H1 (cell line): ENCODE measurements around the gene PFDN5. TPM values are rescaled to one million over a fixed set of nuclear protein-coding genes. Genes with fewer than 3 reads are reported as not detected.

ENCODE experiments used
- CTCF ChIA-PET: fragments of 300-600 bp; sonication (Branson Sonifier 250); formaldehyde crosslinking; loops from one replicate; lab custom pipeline; 2021; ENCODE audit not compliant: partially characterized antibody; lab: Charles Lee
- POLR2A ChIA-PET: fragments of 300-600 bp; sonication (Branson Sonifier 250); formaldehyde crosslinking; loops from one replicate; lab custom pipeline; 2021; ENCODE audit warnings: inconsistent platforms; ENCODE audit not compliant: partially characterized antibody; lab: Charles Lee
- DNase-seq, 2 experiments: peaks; one replicate each; pipeline versions ENCODE4 v3.0.0 to v3.0.0-alpha.2; 2010 to 2022; ENCODE audit warnings: low spot score in 2 of 2, low read depth in 1 of 2, mixed read lengths in 1 of 2
- FAIRE-seq: peaks from 2 replicates; lab custom pipeline; 2011; peaks lifted over from hg19 to GRCh38; lab: Jason Lieb, UNC
- H2AFZ ChIP-seq: 2 replicates; pipeline ENCODE4 v1.8.1; 2012; ENCODE audit warnings: low read length, inconsistent platforms
- H2AK5ac ChIP-seq: 2 replicates; pipeline ENCODE4 v1.6.1; 2013; ENCODE audit warnings: low read depth, low read length
- H2BK120ac ChIP-seq: replicated peaks from 2 replicates; pipeline ENCODE3; 2013; ENCODE audit warnings: low read depth, low read length, inconsistent platforms
- H2BK12ac ChIP-seq: 2 replicates; pipeline ENCODE4 v1.6.1; 2013; ENCODE audit warnings: low read depth, low read length
- H2BK15ac ChIP-seq: 2 replicates; pipeline ENCODE4 v1.6.1; 2013; ENCODE audit warnings: low read length
- H2BK20ac ChIP-seq: 2 replicates; pipeline ENCODE4 v1.6.1; 2013; ENCODE audit warnings: low read length
- H2BK5ac ChIP-seq: 2 replicates; pipeline ENCODE4 v1.6.1; 2013; ENCODE audit warnings: low read depth, low read length
- H3K14ac ChIP-seq: 2 replicates; pipeline ENCODE4 v1.6.1; 2013; ENCODE audit warnings: inconsistent platforms; ENCODE audit not compliant: insufficient read length
- H3K18ac ChIP-seq: 2 replicates; pipeline ENCODE4 v1.6.1; 2013; ENCODE audit warnings: low read length; ENCODE audit errors: extremely low read depth
- H3K23ac ChIP-seq: 2 replicates; pipeline ENCODE4 v1.6.1; 2013; ENCODE audit warnings: inconsistent platforms; ENCODE audit not compliant: insufficient read length
- H3K23me2 ChIP-seq: 2 replicates; pipeline ENCODE4 v1.6.1; 2013; ENCODE audit warnings: low read depth, low read length
- H3K27ac ChIP-seq: 2 replicates; pipeline ENCODE4 v1.6.1; 2011; ENCODE audit warnings: low read depth, low read length, inconsistent platforms
- H3K27me3 ChIP-seq, 4 experiments: replicated peaks in 1 of 4; 1 replicate in 1 of 4; 2 replicates in 3 of 4; pipeline versions ENCODE4 v1.6.1 to v1.8.1; 2011 to 2013; ENCODE audit warnings: low read length in 3 of 4, mild to moderate bottlenecking in 3 of 4, inconsistent platforms in 2 of 4, mixed read lengths in 2 of 4, moderate library complexity in 1 of 4; ENCODE audit not compliant: control insufficient read depth in 3 of 4, insufficient read depth in 3 of 4; ENCODE audit errors: extremely low read depth in 1 of 4
- H3K36me3 ChIP-seq, 4 experiments: 2 replicates each; pipeline versions ENCODE4 v1.6.1 to v1.8.1; 2011 to 2013; ENCODE audit warnings: mild to moderate bottlenecking in 4 of 4, low read length in 3 of 4, moderate library complexity in 2 of 4, control low read depth in 1 of 4, inconsistent platforms in 1 of 4; ENCODE audit not compliant: insufficient read depth in 4 of 4, control insufficient read depth in 2 of 4
- H3K4ac ChIP-seq: replicated peaks from 2 replicates; pipeline ENCODE3; 2013; ENCODE audit warnings: low read length, low read depth, mixed read lengths, inconsistent platforms; ENCODE audit not compliant: insufficient read length
- H3K4me1 ChIP-seq, 4 experiments: replicated peaks in 1 of 4; 1 replicate in 1 of 4; 2 replicates in 3 of 4; pipeline versions ENCODE4 v1.6.1 to v1.8.1; 2011 to 2013; ENCODE audit warnings: low read length in 3 of 4, inconsistent platforms in 2 of 4, mixed read lengths in 1 of 4; ENCODE audit not compliant: insufficient read depth in 4 of 4, control insufficient read depth in 3 of 4
- H3K4me2 ChIP-seq, 2 experiments: 2 replicates each; pipeline versions ENCODE4 v1.6.1 to v1.8.1; 2011 to 2013; ENCODE audit warnings: low read depth in 2 of 2, low read length in 2 of 2, control low read depth in 1 of 2, inconsistent platforms in 1 of 2, mild to moderate bottlenecking in 1 of 2; ENCODE audit not compliant: insufficient read depth in 1 of 2
- H3K4me3 ChIP-seq, 4 experiments: fragments of 200-600, 300-600 bp in 1 of 4; sonication (generic), shearing (Covaris generic), sonication (Bioruptor Twin) in 1 of 4; 2 replicates each; pipeline versions ENCODE4 v1.5.1 to v1.8.1; 2011 to 2016; ENCODE audit warnings: low read length in 4 of 4, low read depth in 3 of 4, control low read depth in 2 of 4, inconsistent platforms in 2 of 4, mild to moderate bottlenecking in 2 of 4, mixed read lengths in 1 of 4, moderate library complexity in 1 of 4; ENCODE audit not compliant: insufficient read depth in 2 of 4; ENCODE audit errors: extremely low read depth in 1 of 4
- H3K56ac ChIP-seq: replicated peaks from 2 replicates; pipeline ENCODE3; 2013; ENCODE audit warnings: low read depth, mild to moderate bottlenecking, mixed read lengths, low read length, inconsistent platforms; ENCODE audit not compliant: insufficient read length
- H3K79me1 ChIP-seq: 2 replicates; pipeline ENCODE4 v1.6.1; 2013; ENCODE audit warnings: low read depth, low read length, control low read depth
- H3K79me2 ChIP-seq, 2 experiments: 2 replicates each; pipeline versions ENCODE4 v1.6.1 to v1.8.1; 2012 to 2013; ENCODE audit warnings: low read length in 2 of 2, mild to moderate bottlenecking in 2 of 2, inconsistent platforms in 1 of 2; ENCODE audit not compliant: insufficient read depth in 2 of 2, control insufficient read depth in 1 of 2
- H3K9ac ChIP-seq, 4 experiments: replicated peaks in 1 of 4; 1 replicate in 1 of 4; 2 replicates in 3 of 4; pipeline versions ENCODE4 v1.6.1 to v1.8.1; 2011 to 2013; ENCODE audit warnings: low read depth in 3 of 4, low read length in 3 of 4, control low read depth in 2 of 4, mild to moderate bottlenecking in 2 of 4, moderate library complexity in 2 of 4, inconsistent platforms in 1 of 4; ENCODE audit errors: extremely low read depth in 1 of 4
- H3K9me3 ChIP-seq, 2 experiments: 2 replicates each; pipeline versions ENCODE4 v1.6.1 to v1.8.1; 2012 to 2013; ENCODE audit warnings: mild to moderate bottlenecking in 2 of 2, moderate library complexity in 2 of 2, control low read depth in 1 of 2, inconsistent platforms in 1 of 2, low read depth in 1 of 2, low read length in 1 of 2, mixed read lengths in 1 of 2; ENCODE audit not compliant: insufficient read depth in 2 of 2
- H4K20me1 ChIP-seq, 2 experiments: replicated peaks in 1 of 2; 2 replicates each; pipeline versions ENCODE3 to v1.8.1; 2011 to 2013; ENCODE audit warnings: inconsistent platforms in 2 of 2, low read length in 2 of 2, mild to moderate bottlenecking in 1 of 2; ENCODE audit not compliant: insufficient read depth in 2 of 2, control insufficient read depth in 1 of 2
- H4K5ac ChIP-seq: 2 replicates; pipeline ENCODE4 v1.6.1; 2013; ENCODE audit warnings: low read length, low read depth, mixed read lengths, inconsistent platforms; ENCODE audit not compliant: insufficient read length
- H4K8ac ChIP-seq: 2 replicates; pipeline ENCODE4 v1.8.0; 2013; ENCODE audit warnings: mild to moderate bottlenecking, moderate library complexity, low read length, inconsistent platforms; ENCODE audit not compliant: insufficient read depth; ENCODE audit errors: extremely low read depth
- H4K91ac ChIP-seq: replicated peaks from 2 replicates; pipeline ENCODE3; 2013; ENCODE audit warnings: low read length, mixed read lengths, inconsistent platforms; ENCODE audit not compliant: insufficient read length
- WGBS, 2 experiments: shearing (Covaris generic) in 1 of 2; methylation state at CpG; one replicate each; pipeline versions ENCODE4 v1.1.6 to v1.1.7; 2013 to 2015; ENCODE audit warnings: low lambda C conversion rate in 2 of 2, mixed read lengths in 2 of 2, inconsistent platforms in 1 of 2, low coverage in 1 of 2, missing lambda C conversion rate in 1 of 2; ENCODE audit not compliant: insufficient replicate concordance in 2 of 2, insufficient coverage in 1 of 2, insufficient read length in 1 of 2; ENCODE audit errors: extremely low coverage in 1 of 2, missing lambda C conversion rate in 1 of 2; 5-methylcytosine and 5-hydroxymethylcytosine counted together
- polyA plus RNA-seq, 7 experiments: library from polyadenylated mRNA; depleted of rRNA in 3 of 7; stranded (reverse) in 5 of 7; unstranded in 2 of 7; fragments of >200 nt in 5 of 7; fragments of 200-250 nt in 2 of 7; gene quantifications; 1 replicate in 5 of 7; 2 replicates in 1 of 7; 4 replicates in 1 of 7; pipeline versions ENCODE4 v1.2.1 to v1.2.3, GENCODE V29; 2011 to 2013; ENCODE audit warnings: missing spikeins in 2 of 7, mixed read lengths in 2 of 7
- total RNA-seq: library from RNA; stranded (reverse); fragmentation: NEBNext Ultra II Directional; extraction: Animal tissue kit (Norgen Biotek cat#: 25700); gene quantifications from 2 replicates; pipeline ENCODE4 v1.2.1, GENCODE V29; 2021

Gene PFDN5
- total and polyA plus RNA-seq, 2 of the 8 experiments (the other 6 are each of a cell fraction or from before 2014, with no cell fraction given): 290 to 630 TPM

GRCh38 chr12:53338017-53338416 lies 42.7 kb downstream of the PFDN5 start:
- H3K9ac ChIP-seq: no peak overlapping the region
- no peak overlapping the region for H3K4ac ChIP-seq
- H3K23ac ChIP-seq: no peak overlapping the region
- WGBS, 2 experiments: 63% methylated on average over 11 of the region's 11 CpGs; no CpG with 5 or more reads in 1 of the 2 experiments
- no peak for DNase-seq
- POLR2A ChIA-PET: interaction anchor here (1.0 kb wide), 1 partner anchor 76 kb away, joined by 3 read pairs; no protein-coding TSS in a partner anchor
- no peaks in the 10 kb centered on the region for H4K20me1 ChIP-seq
- no peaks in the 10 kb centered on the region for H3K79me1 ChIP-seq
- no peak overlapping the region for H4K5ac ChIP-seq
- H3K18ac ChIP-seq: no peak overlapping the region
- H2BK15ac ChIP-seq: no peak overlapping the region
- no peak overlapping the region for H2BK5ac ChIP-seq
- no peaks in the 10 kb centered on the region for H3K79me2 ChIP-seq
- H4K8ac ChIP-seq: no peak overlapping the region; the same call in 1 of the 2 replicates
- H3K36me3 ChIP-seq: no peaks in the 10 kb centered on the region
- H3K4me1 ChIP-seq: peaks cover 0 to 22% (median 1%) of the 10 kb centered on the region in 4 experiments; a peak in 4 of 7 replicates
- H2AK5ac ChIP-seq: no peak overlapping the region
- no peak overlapping the region for H3K14ac ChIP-seq
- 0 out of 4 replicates have a peak overlapping the region, but pooled peaks of 1 of the 2 experiments have one; percentile 11 for H3K4me2 ChIP-seq
- H3K4me3 ChIP-seq: no peak overlapping the region
- peak overlapping the region; percentile 3 for H4K91ac ChIP-seq
- H3K56ac ChIP-seq: no peak overlapping the region
- no peak overlapping the region for H2BK120ac ChIP-seq
- H3K9me3 ChIP-seq: no peaks in the 10 kb centered on the region
- peaks cover 0 to 12% (median 5%) of the 10 kb centered on the region in 4 experiments; a peak in 3 of 7 replicates for H3K27me3 ChIP-seq
- no peak overlapping the region for H2BK20ac ChIP-seq
- H3K23me2 ChIP-seq: 0 out of 2 replicates have a peak, but pooled peaks cover 4% of the 10 kb centered on the region
- no peak for FAIRE-seq
- H2BK12ac ChIP-seq: no peak overlapping the region
- H3K27ac ChIP-seq: no peak overlapping the region
- CTCF ChIA-PET: interaction anchor here (1.2 to 21.2 kb wide), 3 partner anchors 11 to 14 kb away, joined by 6 to 381 read pairs (median 7); no protein-coding TSS in a partner anchor
- H2AFZ ChIP-seq: no peak overlapping the region
